DND-41 (cell line): ENCODE results near the gene KCNAB1.

ENCODE experiments used
- ATAC-seq: fragments of 200-7000 bp; cut with Tn5 transposase; 3 replicates; pipeline ENCODE4 v1.9.1; 2021; ENCODE audit warnings: low read depth; ENCODE audit not compliant: insufficient read depth
- DNase-seq: peaks from one replicate; pipeline ENCODE4 v3.0.0-alpha.2; 2020
- H2AFZ ChIP-seq: 2 replicates; pipeline ENCODE4 v1.6.0; 2012; ENCODE audit warnings: low read depth, low read length
- H3K27ac ChIP-seq: 2 replicates; pipeline ENCODE4 v1.5.1; 2012; ENCODE audit warnings: low read length, inconsistent platforms
- H3K27me3 ChIP-seq: fragments of 200-600 bp; sonication (generic); 2 replicates; pipeline ENCODE4 v1.6.0; 2012; ENCODE audit warnings: low read length, mild to moderate bottlenecking, inconsistent platforms; ENCODE audit not compliant: insufficient read depth, poor library complexity
- H3K36me3 ChIP-seq: 2 replicates; pipeline ENCODE4 v1.5.1; 2012; ENCODE audit warnings: low read length, inconsistent platforms; ENCODE audit not compliant: insufficient read depth
- H3K4me1 ChIP-seq: 2 replicates; pipeline ENCODE4 v1.5.1; 2012; ENCODE audit warnings: mild to moderate bottlenecking, low read length; ENCODE audit not compliant: insufficient read depth
- H3K4me2 ChIP-seq: 2 replicates; pipeline ENCODE4 v1.6.0; 2012; ENCODE audit warnings: mild to moderate bottlenecking, moderate library complexity, low read length, inconsistent platforms; ENCODE audit not compliant: insufficient read depth
- H3K4me3 ChIP-seq, 2 experiments: fragments of 200-600 bp in 1 of 2; shearing (Covaris generic) in 1 of 2; 2 replicates each; pipeline ENCODE4 v1.5.1; 2012 to 2016; ENCODE audit warnings: inconsistent platforms in 2 of 2, low read length in 2 of 2, mild to moderate bottlenecking in 2 of 2, low read depth in 1 of 2, moderate library complexity in 1 of 2
- H3K79me2 ChIP-seq: 2 replicates; pipeline ENCODE4 v1.6.0; 2012; ENCODE audit warnings: low read length, inconsistent platforms; ENCODE audit not compliant: insufficient read depth
- H3K9ac ChIP-seq: 2 replicates; pipeline ENCODE4 v1.6.0; 2012; ENCODE audit warnings: low read depth, mild to moderate bottlenecking, inconsistent platforms, low read length, moderate library complexity
- H3K9me3 ChIP-seq: 2 replicates; pipeline ENCODE4 v1.5.1; 2012; ENCODE audit warnings: low read length, moderate library complexity, mild to moderate bottlenecking, inconsistent platforms; ENCODE audit not compliant: insufficient read depth, severe bottlenecking
- H4K20me1 ChIP-seq: 2 replicates; pipeline ENCODE4 v1.6.0; 2012; ENCODE audit warnings: low read length; ENCODE audit not compliant: insufficient read depth
- EZH2 ChIP-seq: IDR thresholded peaks from 3 replicates; pipeline ENCODE4 v1.6.1; 2012; ENCODE audit warnings: borderline replicate concordance, low read depth, mild to moderate bottlenecking, moderate library complexity, low read length, inconsistent platforms; ENCODE audit not compliant: severe bottlenecking
- TF ChIP-seq, protein P1 (sequence below): IDR thresholded peaks from 2 replicates; pipeline ENCODE4 v1.5.1; 2012; ENCODE audit warnings: borderline replicate concordance, low read length, moderate library complexity, mild to moderate bottlenecking; ENCODE audit not compliant: poor library complexity, severe bottlenecking; ENCODE audit errors: extremely low read depth

Gene KCNAB1

GRCh38 chr3:156511987-156512677 is 391.8 kb downstream of the KCNAB1 start:
- H3K9ac ChIP-seq = no peak overlapping the region
- H3K4me2 ChIP-seq = no peak overlapping the region
- no peak overlapping the region for H3K27ac ChIP-seq
- H4K20me1 ChIP-seq = no peaks in the 10 kb centered on the region
- H3K4me1 ChIP-seq = no peaks in the 10 kb centered on the region
- TF ChIP-seq EZH2 = no peak
- TF ChIP-seq, protein P1, sequence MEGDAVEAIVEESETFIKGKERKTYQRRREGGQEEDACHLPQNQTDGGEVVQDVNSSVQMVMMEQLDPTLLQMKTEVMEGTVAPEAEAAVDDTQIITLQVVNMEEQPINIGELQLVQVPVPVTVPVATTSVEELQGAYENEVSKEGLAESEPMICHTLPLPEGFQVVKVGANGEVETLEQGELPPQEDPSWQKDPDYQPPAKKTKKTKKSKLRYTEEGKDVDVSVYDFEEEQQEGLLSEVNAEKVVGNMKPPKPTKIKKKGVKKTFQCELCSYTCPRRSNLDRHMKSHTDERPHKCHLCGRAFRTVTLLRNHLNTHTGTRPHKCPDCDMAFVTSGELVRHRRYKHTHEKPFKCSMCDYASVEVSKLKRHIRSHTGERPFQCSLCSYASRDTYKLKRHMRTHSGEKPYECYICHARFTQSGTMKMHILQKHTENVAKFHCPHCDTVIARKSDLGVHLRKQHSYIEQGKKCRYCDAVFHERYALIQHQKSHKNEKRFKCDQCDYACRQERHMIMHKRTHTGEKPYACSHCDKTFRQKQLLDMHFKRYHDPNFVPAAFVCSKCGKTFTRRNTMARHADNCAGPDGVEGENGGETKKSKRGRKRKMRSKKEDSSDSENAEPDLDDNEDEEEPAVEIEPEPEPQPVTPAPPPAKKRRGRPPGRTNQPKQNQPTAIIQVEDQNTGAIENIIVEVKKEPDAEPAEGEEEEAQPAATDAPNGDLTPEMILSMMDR = no peak
- peaks cover 19% of the 10 kb centered on the region for H3K27me3 ChIP-seq
- no peaks in the 10 kb centered on the region for H3K79me2 ChIP-seq
- DNase-seq = no peak
- H2AFZ ChIP-seq = no peak overlapping the region
- no peaks in the 10 kb centered on the region for H3K9me3 ChIP-seq
- no peaks in the 10 kb centered on the region for H3K36me3 ChIP-seq
- peak; percentile 43; the same call in 1 of the 3 replicates for ATAC-seq
- no peak overlapping the region for H3K4me3 ChIP-seq

GRCh38 chr3:156513619-156514018 is 393.2 kb downstream of the KCNAB1 start:
- DNase-seq (no peak), ATAC-seq (no peak)
- Histone ChIP-seq H2AFZ (no peak overlapping the region), H3K36me3 (no peaks in the 10 kb centered on the region), H3K27me3 (peaks cover 24% of the 10 kb centered on the region), H3K9me3 (no peaks in the 10 kb centered on the region), H3K4me3 (no peak overlapping the region), H3K4me1 (no peaks in the 10 kb centered on the region), H3K4me2 (no peak overlapping the region), H3K79me2 (no peaks in the 10 kb centered on the region), H4K20me1 (no peaks in the 10 kb centered on the region), H3K27ac (no peak overlapping the region), H3K9ac (no peak overlapping the region)
- TF ChIP-seq, protein P1 = no peak
- no peak for TF ChIP-seq EZH2

- Histone ChIP-seq H4K20me1 (no peaks in the 10 kb centered on the region), H3K4me3 (no peak overlapping the region), H3K9me3 (no peaks in the 10 kb centered on the region), H3K27ac (no peak overlapping the region), H3K4me2 (no peak overlapping the region), H2AFZ (no peak overlapping the region), H3K4me1 (no peaks in the 10 kb centered on the region), H3K79me2 (no peaks in the 10 kb centered on the region), H3K9ac (no peak overlapping the region), H3K27me3 (peaks cover 30% of the 10 kb centered on the region), H3K36me3 (no peaks in the 10 kb centered on the region)
- TF ChIP-seq EZH2 = no peak
- TF ChIP-seq, protein P1 = no peak
- ATAC-seq (no peak), DNase-seq (no peak)
These were observed 395.9 kb downstream of the KCNAB1 start for GRCh38 chr3:156516284-156516683.
